Fibroblast of skin of right quadriceps (primary cell): ENCODE results near the gene CHD1L.
"Not testable (repeated sequence)": the region's sequence is repeated elsewhere in the genome, so short reads cannot be mapped to it uniquely, and the experiment has no call there.

ENCODE experiments used
- DNase-seq: peaks from one replicate; pipeline ENCODE4 v3.0.0-alpha.2; 2013

CHD1L gene

GRCh38 chr1:147272042-147272441 lies 29.6 kb downstream of the CHD1L start:
- DNase-seq = no peak

GRCh38 chr1:147273409-147274336 lies 31.2 kb downstream of the CHD1L start:
- DNase-seq = peak; percentile 83

DNA sequence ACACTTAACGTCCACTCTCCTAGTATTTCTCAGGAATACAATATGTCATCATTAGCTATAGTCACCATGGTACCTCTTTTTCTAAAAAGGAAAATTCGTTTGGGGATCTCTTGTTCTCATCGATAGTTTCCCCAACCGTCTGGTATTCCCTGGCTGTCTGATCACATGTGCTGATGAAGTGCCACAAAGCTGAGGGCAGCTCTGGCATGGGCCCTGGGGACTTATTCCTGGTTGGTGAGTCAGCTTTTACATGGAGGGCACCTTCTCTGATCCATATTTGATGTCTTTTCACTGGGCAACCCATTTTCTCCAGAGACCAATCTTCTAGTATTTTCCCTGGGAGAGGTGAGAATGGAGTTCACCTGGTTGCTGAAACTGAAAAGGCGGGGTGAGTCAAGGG lies 39.5 kb downstream of the CHD1L start:
- no peak for DNase-seq

- no peak for DNase-seq
Measured at GRCh38 chr1:147283011-147283410, 40.5 kb downstream of the CHD1L start.

- no peak for DNase-seq
Measured at GRCh38 chr1:147287133-147287865, 44.8 kb downstream of the CHD1L start.

DNA sequence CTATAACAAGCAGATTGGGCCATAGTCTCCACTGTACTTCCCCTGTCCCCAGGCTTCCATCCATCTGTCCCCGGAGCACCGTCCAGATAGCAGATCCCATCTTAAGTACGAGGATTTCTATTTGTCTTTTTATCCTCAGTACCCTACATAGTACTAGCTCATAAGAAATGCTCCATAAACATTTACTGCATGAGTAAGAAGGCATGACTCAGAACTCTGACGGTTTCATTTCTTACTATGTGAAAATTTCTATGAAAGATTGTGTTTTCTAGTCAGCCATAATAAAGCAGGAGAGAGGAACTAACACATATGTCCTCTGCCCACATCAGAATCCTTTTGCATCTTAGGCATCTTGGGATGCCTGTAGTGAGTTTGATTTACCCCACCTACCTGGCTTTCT lies 49.5 kb downstream of the CHD1L start:
- peak; percentile 76 for DNase-seq

DNA sequence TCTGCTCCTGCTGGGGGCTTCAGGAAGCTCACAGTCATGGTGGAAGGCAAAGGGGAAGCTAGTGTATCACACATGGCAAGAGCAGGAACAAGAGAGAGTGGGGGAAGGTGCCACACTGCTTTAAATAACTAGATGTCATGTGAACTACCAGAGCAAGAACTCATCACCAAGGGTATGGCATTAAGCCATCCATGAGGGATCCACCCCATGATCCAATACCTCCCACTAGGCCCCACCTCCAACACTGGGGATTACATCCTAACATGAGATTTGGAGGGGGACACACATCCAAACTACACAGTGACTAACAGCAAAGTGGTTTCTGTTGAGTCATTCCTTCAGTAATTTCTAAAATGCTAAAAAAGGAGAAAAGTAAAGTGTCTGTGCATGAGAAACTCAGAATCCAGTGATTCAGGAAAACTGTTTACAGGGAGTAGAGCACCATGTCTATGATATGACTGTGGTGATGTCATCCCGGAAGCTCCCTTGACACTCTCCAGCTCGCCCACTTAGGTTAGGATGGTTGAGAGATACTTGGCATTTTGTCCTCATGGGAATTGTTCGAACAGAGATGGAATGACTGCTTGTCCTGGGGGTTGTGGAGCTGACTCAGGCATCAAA lies 50.3 kb downstream of the CHD1L start:
- DNase-seq = peak; percentile 96

GRCh38 chr1:147297438-147297837 lies 55.0 kb downstream of the CHD1L start:
- no peak for DNase-seq

DNA sequence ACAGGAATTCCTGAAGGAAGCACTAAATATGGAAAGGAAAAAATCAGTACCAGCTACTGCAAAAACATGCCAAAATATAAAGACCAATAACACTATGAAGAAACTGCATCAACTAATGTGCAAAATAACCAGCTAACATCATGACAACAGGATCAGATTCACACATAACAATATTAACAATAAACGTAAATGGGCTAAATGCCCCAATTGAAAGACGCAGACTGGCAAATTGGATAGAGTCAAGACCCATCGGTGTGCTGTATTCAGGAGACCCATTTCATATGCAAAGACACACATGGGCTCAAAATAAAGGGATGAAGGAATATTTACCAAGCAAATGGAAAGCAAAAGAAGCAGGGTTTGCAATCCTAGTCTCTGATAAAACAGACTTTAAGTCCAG lies 63.3 kb downstream of the CHD1L start:
- not testable (repeated sequence) for DNase-seq

GRCh38 chr1:147316968-147317367 lies 74.5 kb downstream of the CHD1L start:
- no peak for DNase-seq

DNA sequence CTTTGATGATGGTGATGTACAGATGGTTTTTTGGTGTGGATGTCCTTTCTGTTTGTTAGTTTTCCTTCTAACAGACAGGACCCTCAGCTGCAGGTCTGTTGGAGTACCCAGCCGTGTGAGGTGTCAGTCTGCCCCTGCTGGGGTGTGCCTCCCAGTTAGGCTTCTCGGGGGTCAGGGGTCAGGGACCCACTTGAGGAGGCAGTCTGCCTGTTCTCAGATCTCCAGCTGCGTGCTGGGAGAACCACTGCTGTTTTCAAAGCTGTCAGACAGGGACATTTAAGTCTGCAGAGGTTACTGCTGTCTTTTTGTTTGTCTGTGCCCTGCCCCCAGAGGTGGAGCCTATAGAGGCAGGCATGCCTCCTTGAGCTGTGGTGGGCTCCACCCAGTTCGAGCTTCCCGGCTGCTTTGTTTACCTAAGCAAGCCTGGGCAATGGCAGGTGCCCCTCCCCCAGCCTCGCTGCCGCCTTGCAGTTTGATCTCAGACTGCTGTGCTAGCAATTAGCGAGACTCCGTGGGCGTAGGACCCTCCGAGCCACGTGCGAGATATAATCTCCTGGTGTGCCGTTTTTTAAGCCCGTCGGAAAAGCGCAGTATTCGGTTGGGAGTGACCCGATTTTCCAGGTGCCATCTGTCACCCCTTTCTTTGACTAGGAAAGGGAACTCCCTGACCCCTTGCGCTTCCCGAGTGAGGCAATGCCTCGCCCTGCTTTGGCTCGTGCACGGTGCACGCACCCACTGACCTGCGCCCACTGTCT lies 84.6 kb downstream of the CHD1L start:
- DNase-seq = not testable (repeated sequence)

GRCh38 chr1:147334292-147334691 lies 91.8 kb downstream of the CHD1L start:
- DNase-seq = no peak

- no peak for DNase-seq
Measured at GRCh38 chr1:147336291-147336690, 93.8 kb downstream of the CHD1L start.

GRCh38 chr1:147337040-147337630 lies 94.7 kb downstream of the CHD1L start:
- DNase-seq = peak; percentile 1

DNA sequence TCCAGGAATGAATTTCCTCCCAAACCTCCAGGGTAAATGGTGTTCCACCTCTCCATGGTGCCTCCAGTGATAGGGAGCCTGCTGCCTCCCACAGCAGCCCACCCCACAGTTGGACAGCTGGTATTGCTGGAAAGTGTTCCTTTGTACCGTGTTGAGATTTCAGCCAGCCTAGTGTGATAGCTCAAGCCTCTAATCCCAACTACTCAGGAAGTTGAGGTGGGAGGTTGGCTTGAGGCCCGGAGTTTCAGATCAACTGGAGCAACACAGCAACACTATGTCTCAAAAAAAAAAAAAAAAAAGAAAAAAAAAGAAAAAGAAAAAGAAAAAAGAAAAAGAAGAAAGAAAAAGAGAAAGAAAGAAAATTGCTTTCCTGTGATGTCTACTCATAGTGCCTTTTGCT lies 96.1 kb downstream of the CHD1L start:
- no peak for DNase-seq

DNA sequence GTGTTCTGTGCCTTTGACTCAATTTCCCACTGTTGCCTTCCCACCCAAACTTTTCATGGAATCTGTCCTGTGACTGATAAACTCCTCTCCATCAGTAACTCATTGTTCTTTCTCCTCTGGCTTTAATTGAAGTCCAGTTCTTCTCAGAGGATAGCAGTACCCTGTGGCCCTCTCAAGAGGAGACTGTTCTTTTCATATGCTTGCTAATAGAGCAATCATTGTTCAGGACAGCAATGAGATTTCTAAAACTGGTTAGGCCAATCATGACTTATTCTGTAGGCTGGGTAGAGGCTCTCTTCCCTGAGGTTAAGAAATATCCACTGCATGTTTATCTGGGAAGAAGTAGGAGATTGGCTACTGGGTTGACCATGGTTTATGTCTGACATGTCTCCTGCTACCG lies 98.8 kb downstream of the CHD1L start:
- no peak for DNase-seq
